Smooth muscle cell (in vitro differentiated cells): ENCODE results near the gene KBTBD4. TPM values are rescaled to one million over a fixed set of nuclear protein-coding genes. Genes with fewer than 3 reads are reported as not detected.

Source experiments
- DNase-seq: peaks from one replicate; lab custom pipeline; 2025; ENCODE audit not compliant: unreplicated experiment; lab: John Stamatoyannopoulos, UW
- H2AFZ ChIP-seq: fragments of 200-600 bp; sonication (generic); 2 replicates; pipeline ENCODE4 v1.6.0; 2016; ENCODE audit warnings: antibody characterized with exemption, low read depth, mild to moderate bottlenecking
- H3F3A ChIP-seq: fragments of 200-600 bp; sonication (generic); 2 replicates; pipeline ENCODE4 v1.6.0; 2017; ENCODE audit warnings: antibody characterized with exemption, low read depth
- H3K27ac ChIP-seq: fragments of 200-600 bp; sonication (generic); 2 replicates; pipeline ENCODE4 v1.5.1; 2016; ENCODE audit warnings: low read depth, mild to moderate bottlenecking
- H3K27me3 ChIP-seq: fragments of 200-600 bp; sonication (generic); 2 replicates; pipeline ENCODE4 v1.6.1; 2016; ENCODE audit warnings: low read depth, mild to moderate bottlenecking
- H3K36me3 ChIP-seq: fragments of 200-600 bp; sonication (generic); 2 replicates; pipeline ENCODE4 v1.5.1; 2016; ENCODE audit warnings: low read depth
- H3K4me1 ChIP-seq: fragments of 200-600 bp; sonication (generic); 2 replicates; pipeline ENCODE4 v1.5.1; 2016; ENCODE audit warnings: low read depth
- H3K4me2 ChIP-seq: fragments of 200-600 bp; sonication (generic); 2 replicates; pipeline ENCODE4 v1.6.0; 2016; ENCODE audit warnings: mild to moderate bottlenecking
- H3K4me3 ChIP-seq: fragments of 200-600 bp; sonication (generic); 2 replicates; pipeline ENCODE4 v1.5.1; 2016; ENCODE audit warnings: mild to moderate bottlenecking
- H3K79me2 ChIP-seq: fragments of 200-600 bp; sonication (generic); 2 replicates; pipeline ENCODE4 v1.6.0; 2016; ENCODE audit warnings: low read depth, mild to moderate bottlenecking
- H3K9ac ChIP-seq: fragments of 200-600 bp; sonication (generic); 2 replicates; pipeline ENCODE4 v1.6.0; 2016; ENCODE audit warnings: low read depth
- H3K9me3 ChIP-seq: fragments of 200-600 bp; sonication (generic); replicated peaks from 2 replicates; pipeline ENCODE4 v1.5.1; 2016; ENCODE audit warnings: low read depth
- H4K20me1 ChIP-seq: fragments of 200-600 bp; sonication (generic); 2 replicates; pipeline ENCODE4 v1.6.0; 2016; ENCODE audit warnings: low read depth
- WGBS: methylation state at CpG from one replicate; pipeline ENCODE4 v1.1.7; 2016; ENCODE audit warnings: low lambda C conversion rate; 5-methylcytosine and 5-hydroxymethylcytosine counted together
- polyA plus RNA-seq: library from polyadenylated mRNA; unstranded; fragments of >200 nt; fragmentation: Nextera tagmentation; extraction: Ambion mirVana; gene quantifications from 2 replicates; pipeline ENCODE4 v1.2.1, GENCODE V29; 2016
- total RNA-seq: library from RNA; depleted of rRNA; stranded (reverse); fragments of >200 nt; gene quantifications from 2 replicates; pipeline ENCODE4 v1.2.3, GENCODE V29; 2014
- TF ChIP-seq, protein P1 (sequence below): fragments of 200-600 bp; sonication (generic); IDR thresholded peaks from 2 replicates; pipeline ENCODE4 v1.5.1; 2017; ENCODE audit warnings: borderline replicate concordance, mild to moderate bottlenecking, antibody characterized with exemption; ENCODE audit not compliant: insufficient read depth, poor library complexity, severe bottlenecking

Gene KBTBD4
- 9.4 and 17.5 TPM in 2 replicates for total RNA-seq
- 13.7 and 14.2 TPM in 2 replicates for polyA plus RNA-seq

GRCh38 chr11:47578524-47579494 lies at the start of gene KBTBD4, which contains the start of gene NDUFS3:
TSS of gene KBTBD4 (minus strand) at chr11:47578970. CDS start at chr11:47578951, 19 bp downstream.
TSS of gene NDUFS3 (plus strand) at chr11:47579074. CDS start at chr11:47579092, 18 bp downstream.
- peak; percentile 80 for DNase-seq
- Histone ChIP-seq H2AFZ (peak within 1 kb of the TSS; percentile 88), H3K9me3 (no peaks in the 10 kb centered on the region), H3K27me3 (no peaks in the 10 kb centered on the region), H3K4me3 (peak within 1 kb of the TSS; percentile 84), H3K79me2 (peaks cover 46% of the 10 kb centered on the region), H4K20me1 (no peaks in the 10 kb centered on the region), H3K9ac (peak within 1 kb of the TSS; percentile 92), H3K4me2 (peak within 1 kb of the TSS; percentile 87), H3K36me3 (peaks cover 5% of the 10 kb centered on the region), H3K27ac (peak within 1 kb of the TSS; percentile 67), H3F3A (no peaks in the 10 kb centered on the region), H3K4me1 (peaks cover 12% of the 10 kb centered on the region)
- TF ChIP-seq, protein P1, sequence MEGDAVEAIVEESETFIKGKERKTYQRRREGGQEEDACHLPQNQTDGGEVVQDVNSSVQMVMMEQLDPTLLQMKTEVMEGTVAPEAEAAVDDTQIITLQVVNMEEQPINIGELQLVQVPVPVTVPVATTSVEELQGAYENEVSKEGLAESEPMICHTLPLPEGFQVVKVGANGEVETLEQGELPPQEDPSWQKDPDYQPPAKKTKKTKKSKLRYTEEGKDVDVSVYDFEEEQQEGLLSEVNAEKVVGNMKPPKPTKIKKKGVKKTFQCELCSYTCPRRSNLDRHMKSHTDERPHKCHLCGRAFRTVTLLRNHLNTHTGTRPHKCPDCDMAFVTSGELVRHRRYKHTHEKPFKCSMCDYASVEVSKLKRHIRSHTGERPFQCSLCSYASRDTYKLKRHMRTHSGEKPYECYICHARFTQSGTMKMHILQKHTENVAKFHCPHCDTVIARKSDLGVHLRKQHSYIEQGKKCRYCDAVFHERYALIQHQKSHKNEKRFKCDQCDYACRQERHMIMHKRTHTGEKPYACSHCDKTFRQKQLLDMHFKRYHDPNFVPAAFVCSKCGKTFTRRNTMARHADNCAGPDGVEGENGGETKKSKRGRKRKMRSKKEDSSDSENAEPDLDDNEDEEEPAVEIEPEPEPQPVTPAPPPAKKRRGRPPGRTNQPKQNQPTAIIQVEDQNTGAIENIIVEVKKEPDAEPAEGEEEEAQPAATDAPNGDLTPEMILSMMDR, result no peak
- WGBS, result 1% methylated on average over 55 of the region's 72 CpGs

DNA sequence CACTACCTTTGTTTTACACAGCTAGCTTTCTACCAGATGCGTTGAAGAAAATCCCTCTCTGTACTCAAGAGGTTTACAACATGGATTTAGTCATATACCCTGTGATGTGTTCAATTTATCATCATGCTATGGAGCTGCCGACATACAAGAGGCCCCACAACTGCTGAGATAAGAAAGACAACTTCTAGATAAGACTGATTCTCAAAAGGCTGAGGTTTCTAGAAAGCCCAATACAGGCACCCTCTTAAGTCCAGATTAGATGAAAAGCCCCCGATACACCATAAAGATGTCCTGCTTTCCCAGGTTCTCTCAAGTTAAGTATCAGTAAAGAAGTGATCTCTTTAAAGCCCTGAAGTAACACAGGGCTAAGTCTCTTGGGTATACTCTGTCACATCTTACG lies 49.3 kb upstream of the KBTBD4 start:
- Histone ChIP-seq H3K27ac (no peak overlapping the region), H3F3A (no peaks in the 10 kb centered on the region), H3K9ac (no peak overlapping the region), H3K4me1 (no peaks in the 10 kb centered on the region), H4K20me1 (peaks cover 5% of the 10 kb centered on the region), H3K4me3 (no peak overlapping the region), H2AFZ (no peak overlapping the region), H3K4me2 (no peak overlapping the region), H3K27me3 (no peaks in the 10 kb centered on the region), H3K79me2 (no peaks in the 10 kb centered on the region), H3K36me3 (peaks cover 42% of the 10 kb centered on the region), H3K9me3 (no peaks in the 10 kb centered on the region)
- WGBS, result 37% methylated on average over 4 of the region's 4 CpGs
- TF ChIP-seq, protein P1, result no peak
- no peak for DNase-seq

DNA sequence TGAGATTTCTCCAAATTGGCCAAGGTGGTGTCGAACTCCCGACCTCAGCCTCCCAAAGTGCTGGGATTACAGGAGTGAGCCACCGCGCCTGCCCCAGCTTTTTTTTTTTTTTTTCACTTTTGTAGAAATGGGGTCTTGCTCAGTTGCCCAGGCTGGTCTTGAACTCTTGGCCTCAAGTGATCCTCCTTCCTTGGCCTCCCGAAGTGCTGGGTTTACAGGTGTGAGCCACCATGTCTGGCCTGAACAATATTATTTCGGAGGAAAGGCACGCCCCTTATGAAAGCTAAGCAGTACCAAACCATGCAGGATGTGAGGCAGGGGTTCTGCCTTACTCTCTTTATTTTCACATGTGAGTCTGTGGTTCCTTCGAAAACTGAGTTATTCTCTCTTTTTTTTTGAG lies 47.5 kb upstream of the KBTBD4 start:
- H2AFZ ChIP-seq, result no peak overlapping the region
- H3K27me3 ChIP-seq, result no peaks in the 10 kb centered on the region
- H3F3A ChIP-seq, result no peaks in the 10 kb centered on the region
- H3K4me2 ChIP-seq, result no peak overlapping the region
- H3K4me3 ChIP-seq, result no peak overlapping the region
- no peaks in the 10 kb centered on the region for H3K4me1 ChIP-seq
- no peaks in the 10 kb centered on the region for H3K9me3 ChIP-seq
- 98% methylated on average over 8 of the region's 8 CpGs for WGBS
- TF ChIP-seq, protein P1, result no peak
- H3K36me3 ChIP-seq, result peaks cover 43% of the 10 kb centered on the region
- peaks cover 5% of the 10 kb centered on the region for H4K20me1 ChIP-seq
- no peaks in the 10 kb centered on the region for H3K79me2 ChIP-seq
- H3K9ac ChIP-seq, result no peak overlapping the region
- no peak overlapping the region for H3K27ac ChIP-seq
- no peak for DNase-seq
